Hepatocyte (in vitro differentiated cells): ENCODE measurements around the gene MARCHF9. TPM values are rescaled to one million over a fixed set of nuclear protein-coding genes. Genes with fewer than 3 reads are reported as not detected.

ENCODE experiments used
- DNase-seq: peaks from one replicate; pipeline ENCODE4 v3.0.0-alpha.2; 2016; ENCODE audit warnings: low spot score
- H2AFZ ChIP-seq: fragments of 200-600 bp; sonication (generic); 2 replicates; pipeline ENCODE4 v1.6.0; 2016; ENCODE audit warnings: antibody characterized with exemption, mild to moderate bottlenecking
- H3K27ac ChIP-seq: fragments of 200-600 bp; sonication (generic); 2 replicates; pipeline ENCODE4 v1.5.1; 2016; ENCODE audit warnings: mild to moderate bottlenecking
- H3K27me3 ChIP-seq: fragments of 200-600 bp; sonication (generic); 2 replicates; pipeline ENCODE4 v1.6.1; 2016
- H3K36me3 ChIP-seq: fragments of 200-600 bp; sonication (generic); replicated peaks from 2 replicates; pipeline ENCODE4 v1.5.1; 2016; ENCODE audit warnings: low read depth; ENCODE audit not compliant: insufficient read depth
- H3K4me1 ChIP-seq: fragments of 200-600 bp; sonication (generic); 2 replicates; pipeline ENCODE4 v1.5.1; 2016; ENCODE audit warnings: mild to moderate bottlenecking, moderate library complexity; ENCODE audit not compliant: insufficient read depth
- H3K4me2 ChIP-seq: fragments of 200-600 bp; sonication (generic); 2 replicates; pipeline ENCODE4 v1.6.0; 2016
- H3K4me3 ChIP-seq: fragments of 200-600 bp; sonication (generic); 2 replicates; pipeline ENCODE4 v1.5.1; 2016; ENCODE audit warnings: mild to moderate bottlenecking
- H3K79me2 ChIP-seq: fragments of 200-600 bp; sonication (generic); 2 replicates; pipeline ENCODE4 v1.6.0; 2017; ENCODE audit warnings: mild to moderate bottlenecking
- H3K9me2 ChIP-seq: fragments of 200-600 bp; sonication (generic); replicated peaks from 2 replicates; pipeline ENCODE4 v1.6.0; 2017; ENCODE audit warnings: mild to moderate bottlenecking; ENCODE audit not compliant: insufficient read depth
- H3K9me3 ChIP-seq: fragments of 200-600 bp; sonication (generic); 2 replicates; pipeline ENCODE4 v1.5.1; 2016; ENCODE audit warnings: low read depth, mild to moderate bottlenecking
- H4K20me1 ChIP-seq: fragments of 200-600 bp; sonication (generic); 2 replicates; pipeline ENCODE4 v1.6.0; 2016; ENCODE audit warnings: mild to moderate bottlenecking; ENCODE audit not compliant: insufficient read depth, poor library complexity, severe bottlenecking
- EZH2 ChIP-seq: fragments of 200-600 bp; sonication (generic); IDR thresholded peaks from 2 replicates; pipeline ENCODE4 v1.6.1; 2016; ENCODE audit warnings: antibody characterized with exemption, mild to moderate bottlenecking, borderline replicate concordance
- EZH2phosphoT487 ChIP-seq: fragments of 200-600 bp; sonication (generic); IDR thresholded peaks from one replicate; pipeline ENCODE4 v1.6.1; 2018; ENCODE audit warnings: antibody characterized with exemption, mild to moderate bottlenecking, low read depth, moderate library complexity; ENCODE audit not compliant: unreplicated experiment, severe bottlenecking
- WGBS: methylation state at CpG from one replicate; pipeline ENCODE4 v1.1.6; 2016; ENCODE audit warnings: low lambda C conversion rate; ENCODE audit errors: missing lambda C conversion rate; 5-methylcytosine and 5-hydroxymethylcytosine counted together
- polyA plus RNA-seq: library from polyadenylated mRNA; unstranded; fragments of >200 nt; fragmentation: Nextera tagmentation; extraction: Ambion mirVana; gene quantifications from 2 replicates; pipeline ENCODE4 v1.2.1, GENCODE V29; 2016
- total RNA-seq: library from RNA; depleted of rRNA; stranded (reverse); fragments of >200 nt; gene quantifications from 2 replicates; pipeline ENCODE4 v1.2.3, GENCODE V29; 2014
- TF ChIP-seq, protein P1 (sequence below): fragments of 200-600 bp; sonication (generic); IDR thresholded peaks from 2 replicates; pipeline ENCODE4 v1.5.1; 2016; ENCODE audit warnings: antibody characterized with exemption, mild to moderate bottlenecking; ENCODE audit not compliant: poor library complexity

Gene MARCHF9, protein sequence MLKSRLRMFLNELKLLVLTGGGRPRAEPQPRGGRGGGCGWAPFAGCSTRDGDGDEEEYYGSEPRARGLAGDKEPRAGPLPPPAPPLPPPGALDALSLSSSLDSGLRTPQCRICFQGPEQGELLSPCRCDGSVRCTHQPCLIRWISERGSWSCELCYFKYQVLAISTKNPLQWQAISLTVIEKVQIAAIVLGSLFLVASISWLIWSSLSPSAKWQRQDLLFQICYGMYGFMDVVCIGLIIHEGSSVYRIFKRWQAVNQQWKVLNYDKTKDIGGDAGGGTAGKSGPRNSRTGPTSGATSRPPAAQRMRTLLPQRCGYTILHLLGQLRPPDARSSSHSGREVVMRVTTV
- total RNA-seq (14.6 and 16.9 TPM in 2 replicates), polyA plus RNA-seq (13.6 and 14.8 TPM in 2 replicates)

DNA sequence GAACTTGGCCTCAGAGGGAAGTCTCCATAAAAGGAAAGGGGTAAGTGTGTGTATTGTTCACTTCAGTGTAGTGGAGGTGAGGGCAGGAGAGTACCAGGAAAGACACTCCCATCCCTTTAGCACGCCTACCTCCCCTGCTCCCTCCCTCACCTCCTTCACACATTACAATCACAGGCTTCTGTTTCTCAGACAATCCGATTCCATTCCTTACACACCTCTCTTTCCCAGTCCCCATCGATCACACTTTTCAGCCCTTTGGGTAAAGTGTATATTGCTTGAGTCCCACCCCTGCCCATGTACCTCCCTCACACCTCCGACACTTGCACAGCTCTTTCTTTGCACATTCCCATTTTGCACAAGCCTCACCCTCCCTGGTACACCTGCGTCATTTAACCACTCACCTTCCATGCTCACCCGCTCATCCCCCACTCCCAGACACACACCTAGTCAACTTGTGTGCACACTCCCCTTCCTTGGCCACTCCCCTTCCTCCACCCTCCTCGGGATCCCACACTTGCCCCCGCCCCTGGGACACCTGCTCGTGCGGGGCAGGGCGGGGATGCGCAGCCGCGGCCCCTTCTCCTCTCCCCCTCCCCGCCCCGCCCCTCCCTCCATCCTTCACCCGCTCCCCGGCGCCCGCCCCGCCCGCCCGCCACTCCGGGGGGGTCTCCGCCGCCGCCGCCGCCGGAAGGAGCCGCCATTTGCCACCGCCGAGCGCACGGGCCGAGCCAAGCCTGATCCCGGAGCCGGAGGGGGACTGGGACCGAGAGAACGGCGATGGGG lies at the start of gene MARCHF9:
TSS of gene MARCHF9 (plus strand) at position 693 of the 783 bp plus-strand sequence. CDS start 426 bp downstream, outside the sequence.
- Histone ChIP-seq H3K9me2 (no peaks in the 10 kb centered on the region), H2AFZ (peak within 1 kb of the TSS; percentile 30), H3K79me2 (peaks cover 31% of the 10 kb centered on the region), H3K4me3 (peak within 1 kb of the TSS; percentile 56), H3K4me1 (peaks cover 22% of the 10 kb centered on the region), H3K27ac (peak within 1 kb of the TSS; percentile 79), H3K9me3 (no peaks in the 10 kb centered on the region), H3K27me3 (no peaks in the 10 kb centered on the region), H3K36me3 (no peaks in the 10 kb centered on the region), H4K20me1 (peaks cover 3% of the 10 kb centered on the region), H3K4me2 (peak within 1 kb of the TSS; percentile 85)
- WGBS, result 8% methylated on average over 6 of the region's 41 CpGs
- TF ChIP-seq EZH2 (no peak), EZH2phosphoT487 (no peak)
- TF ChIP-seq, protein P1, sequence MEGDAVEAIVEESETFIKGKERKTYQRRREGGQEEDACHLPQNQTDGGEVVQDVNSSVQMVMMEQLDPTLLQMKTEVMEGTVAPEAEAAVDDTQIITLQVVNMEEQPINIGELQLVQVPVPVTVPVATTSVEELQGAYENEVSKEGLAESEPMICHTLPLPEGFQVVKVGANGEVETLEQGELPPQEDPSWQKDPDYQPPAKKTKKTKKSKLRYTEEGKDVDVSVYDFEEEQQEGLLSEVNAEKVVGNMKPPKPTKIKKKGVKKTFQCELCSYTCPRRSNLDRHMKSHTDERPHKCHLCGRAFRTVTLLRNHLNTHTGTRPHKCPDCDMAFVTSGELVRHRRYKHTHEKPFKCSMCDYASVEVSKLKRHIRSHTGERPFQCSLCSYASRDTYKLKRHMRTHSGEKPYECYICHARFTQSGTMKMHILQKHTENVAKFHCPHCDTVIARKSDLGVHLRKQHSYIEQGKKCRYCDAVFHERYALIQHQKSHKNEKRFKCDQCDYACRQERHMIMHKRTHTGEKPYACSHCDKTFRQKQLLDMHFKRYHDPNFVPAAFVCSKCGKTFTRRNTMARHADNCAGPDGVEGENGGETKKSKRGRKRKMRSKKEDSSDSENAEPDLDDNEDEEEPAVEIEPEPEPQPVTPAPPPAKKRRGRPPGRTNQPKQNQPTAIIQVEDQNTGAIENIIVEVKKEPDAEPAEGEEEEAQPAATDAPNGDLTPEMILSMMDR, result no peak
- peak; percentile 89 for DNase-seq

DNA sequence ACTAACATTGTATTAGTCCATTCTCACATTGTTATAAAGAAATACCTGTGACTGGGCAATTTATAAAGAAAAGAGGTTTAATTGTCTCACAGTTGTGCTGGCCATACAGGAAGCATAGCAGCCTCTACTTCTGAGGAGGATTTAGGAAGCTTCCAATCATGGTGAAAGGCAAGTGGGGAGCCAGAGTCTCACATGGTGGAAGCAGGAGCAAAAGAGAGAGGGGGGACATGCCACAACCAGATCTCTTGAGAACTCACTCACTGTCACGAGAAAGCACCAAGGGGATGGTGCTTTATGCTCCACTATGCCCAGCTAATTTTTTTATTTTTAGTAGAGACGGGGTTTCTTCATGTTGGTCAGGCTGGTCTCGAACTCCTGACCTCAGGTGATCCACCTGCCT lies 47.7 kb upstream of the MARCHF9 start:
- no peaks in the 10 kb centered on the region for H3K36me3 ChIP-seq
- no peaks in the 10 kb centered on the region for H3K79me2 ChIP-seq
- no peak for TF ChIP-seq EZH2phosphoT487
- TF ChIP-seq, protein P1, result no peak
- TF ChIP-seq EZH2, result no peak
- H3K9me3 ChIP-seq, result peaks cover 6% of the 10 kb centered on the region
- 98% methylated on average over 3 of the region's 3 CpGs for WGBS
- H3K4me2 ChIP-seq, result no peak overlapping the region
- H3K4me1 ChIP-seq, result no peaks in the 10 kb centered on the region
- H4K20me1 ChIP-seq, result no peaks in the 10 kb centered on the region
- DNase-seq, result no peak
- no peak overlapping the region for H3K27ac ChIP-seq
- no peak overlapping the region for H3K4me3 ChIP-seq
- H2AFZ ChIP-seq, result no peak overlapping the region
- H3K27me3 ChIP-seq, result no peaks in the 10 kb centered on the region
- no peaks in the 10 kb centered on the region for H3K9me2 ChIP-seq

DNA sequence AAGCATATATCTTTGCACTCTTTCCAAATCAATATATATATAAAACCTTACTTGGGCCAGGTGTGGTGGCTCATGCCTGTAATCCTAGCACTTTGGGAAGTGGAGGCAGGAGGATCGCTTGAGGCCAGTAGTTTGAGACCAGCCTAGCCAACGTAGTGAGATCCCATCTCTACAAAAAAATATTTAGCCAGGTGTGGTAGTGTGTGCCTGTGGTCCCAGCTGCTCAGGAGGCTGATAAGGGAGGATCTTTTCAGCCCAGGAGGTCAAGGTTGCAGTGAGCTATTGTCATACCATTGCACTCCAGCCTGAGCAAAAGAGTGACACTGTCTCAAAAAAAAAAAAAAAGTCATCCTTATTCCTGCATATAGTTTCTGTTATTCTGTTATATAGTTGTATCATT lies 46.6 kb upstream of the MARCHF9 start:
- no peak for DNase-seq
- H3K9me3 ChIP-seq, result peaks cover 6% of the 10 kb centered on the region
- no peak overlapping the region for H3K4me2 ChIP-seq
- H2AFZ ChIP-seq, result no peak overlapping the region
- no peak overlapping the region for H3K4me3 ChIP-seq
- H4K20me1 ChIP-seq, result no peaks in the 10 kb centered on the region
- TF ChIP-seq EZH2phosphoT487 (no peak), EZH2 (no peak)
- TF ChIP-seq, protein P1, result no peak
- no peaks in the 10 kb centered on the region for H3K36me3 ChIP-seq
- 95% methylated on average over 2 of the region's 2 CpGs for WGBS
- H3K4me1 ChIP-seq, result no peaks in the 10 kb centered on the region
- no peaks in the 10 kb centered on the region for H3K79me2 ChIP-seq
- H3K9me2 ChIP-seq, result no peaks in the 10 kb centered on the region
- H3K27me3 ChIP-seq, result no peaks in the 10 kb centered on the region
- no peak overlapping the region for H3K27ac ChIP-seq
